ENCODE data around the gene ARMC9.

The ARMC9 gene

DNA sequence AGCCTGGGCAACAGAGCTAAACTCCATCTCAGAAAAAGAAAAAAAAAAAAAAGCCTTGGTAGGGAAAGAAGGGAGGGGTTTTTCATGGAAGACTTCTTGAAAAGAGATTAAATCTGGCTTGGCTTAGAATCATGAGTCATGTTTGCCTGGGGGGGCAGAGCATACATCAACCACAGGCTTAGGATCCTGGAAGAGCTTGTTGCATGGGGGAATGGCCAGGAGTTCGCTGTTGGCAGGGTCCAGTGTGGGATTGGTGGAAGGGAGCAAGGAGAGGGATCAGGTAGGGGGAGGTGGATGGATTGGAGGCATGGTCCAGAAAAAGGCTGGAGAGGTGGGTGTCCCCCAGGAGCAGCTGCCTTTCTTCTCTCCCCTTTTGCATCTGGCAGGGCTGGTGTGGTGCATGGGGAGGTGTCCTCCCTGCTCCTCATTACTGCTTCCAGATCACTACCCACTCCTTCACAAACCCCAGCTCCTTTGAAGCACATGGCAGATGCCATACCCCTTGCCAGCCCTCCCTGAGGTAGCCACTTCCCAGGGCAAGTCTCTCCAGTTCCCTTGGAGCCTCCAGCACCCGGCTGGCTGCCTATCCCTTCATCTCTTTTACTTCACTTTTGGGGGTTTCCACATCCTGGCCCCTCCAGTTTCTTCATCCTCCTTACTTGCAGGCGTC lies 2.5 kb downstream of the ARMC9 start:
- H3K27ac ChIP-seq: no peak overlapping the region
- CTCF ChIA-PET: interaction anchor here (0.6 to 0.7 kb wide), 3 partner anchors 82 to 476 kb away, joined by 3 read pairs; no protein-coding TSS in a partner anchor
- TF ChIP-seq CTCF (conservative IDR thresholded peaks at IDR 0.05; ENCODE audit: low read depth): no peak
- POLR2A ChIA-PET (ENCODE audit: low non-redundant PET): interaction anchor here (0.7 kb wide), 1 partner anchor 264 kb away, joined by 4 read pairs; the partner anchor contains the start of gene NCL
- DNase-seq (ENCODE audit: low spot score): peak; percentile 31

DNA sequence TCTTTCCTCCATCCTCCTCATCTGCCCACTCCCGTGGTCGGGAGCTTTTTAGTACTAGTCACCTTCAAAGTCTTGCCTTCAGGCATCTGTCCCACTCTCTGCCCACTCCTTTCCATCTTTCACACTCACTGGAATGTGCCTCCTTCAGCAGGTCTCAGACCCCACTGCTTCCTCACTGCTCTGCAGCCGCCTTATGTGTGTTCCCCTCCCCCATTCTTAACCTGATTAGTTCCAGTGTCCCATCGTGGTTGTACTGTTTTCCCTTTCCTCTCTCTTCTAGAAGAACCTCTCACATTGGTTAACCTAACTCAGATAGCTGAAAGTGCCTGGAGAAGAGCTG lies 3.0 kb downstream of the ARMC9 start:
- ChIA-PET POLR2A (ENCODE audit: low non-redundant PET) (no interaction called here), CTCF (interaction anchor here (0.6 to 0.7 kb wide), 2 partner anchors 82 to 252 kb away, joined by 3 read pairs; no protein-coding TSS in a partner anchor)
- DNase-seq (ENCODE audit: low spot score): no peak
- H3K27ac ChIP-seq: no peak overlapping the region
- no peak for TF ChIP-seq CTCF (conservative IDR thresholded peaks at IDR 0.05; ENCODE audit: low read depth)

DNA sequence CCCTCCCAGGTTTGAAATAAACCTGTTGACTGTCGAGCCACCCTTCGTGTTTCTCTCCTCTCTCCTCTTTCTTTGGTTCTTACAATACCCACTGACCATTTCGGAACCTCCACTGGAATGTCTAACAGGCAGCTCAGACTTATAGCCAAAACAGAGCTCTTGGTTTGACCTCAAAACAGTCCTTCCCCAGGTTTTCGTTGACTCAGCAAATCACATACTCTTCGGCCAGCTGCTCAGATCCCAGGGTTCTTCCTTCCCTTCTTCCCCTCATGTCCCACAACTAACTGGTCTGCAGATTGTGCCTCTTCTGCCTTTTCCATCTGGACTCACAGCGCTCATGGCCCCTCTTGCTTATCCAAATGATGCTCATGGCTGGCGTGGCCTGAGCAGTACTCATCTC lies 4.7 kb downstream of the ARMC9 start:
- no peak for TF ChIP-seq CTCF (conservative IDR thresholded peaks at IDR 0.05; ENCODE audit: low read depth)
- no peak overlapping the region for H3K27ac ChIP-seq
- POLR2A ChIA-PET (ENCODE audit: low non-redundant PET): no interaction called here
- CTCF ChIA-PET: no interaction called here
- DNase-seq (ENCODE audit: low spot score): no peak

DNA sequence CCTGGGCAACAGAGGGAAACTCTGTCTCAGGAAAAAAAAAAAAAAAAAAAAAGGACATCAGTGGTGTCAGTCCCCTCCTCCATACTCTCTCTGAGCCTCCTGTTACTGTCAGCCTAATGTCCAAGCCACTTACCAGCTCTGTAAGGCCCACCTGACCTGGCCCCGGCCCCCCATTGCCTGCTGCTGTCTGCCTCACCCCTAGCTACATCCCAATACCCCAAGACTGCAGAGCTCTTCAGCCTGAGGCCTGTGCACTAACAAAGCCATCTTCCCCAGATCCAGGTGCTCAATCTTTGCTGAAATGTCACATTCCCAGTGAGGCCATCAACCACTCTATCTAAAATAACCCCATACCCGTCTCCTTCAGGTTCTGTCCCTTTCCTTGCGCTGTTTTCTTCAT lies 5.7 kb downstream of the ARMC9 start:
- TF ChIP-seq CTCF (conservative IDR thresholded peaks at IDR 0.05; ENCODE audit: low read depth): no peak
- ChIA-PET CTCF (interaction anchor here (0.6 to 0.8 kb wide), 2 partner anchors 204 to 444 kb away, joined by 3 to 7 read pairs; no protein-coding TSS in a partner anchor), POLR2A (ENCODE audit: low non-redundant PET) (no interaction called here)
- no peak for DNase-seq (ENCODE audit: low spot score)
- H3K27ac ChIP-seq: no peak overlapping the region

- no peak for TF ChIP-seq CTCF (conservative IDR thresholded peaks at IDR 0.05; ENCODE audit: low read depth)
- ChIA-PET POLR2A (ENCODE audit: low non-redundant PET) (no interaction called here), CTCF (no interaction called here)
- no peak overlapping the region for H3K27ac ChIP-seq
- DNase-seq (ENCODE audit: low spot score): no peak
These were observed 6.2 kb downstream of the ARMC9 start for GRCh38 chr2:231204581-231204980.

GRCh38 chr2:231207734-231208133 lies 9.3 kb downstream of the ARMC9 start:
- ChIA-PET POLR2A (ENCODE audit: low non-redundant PET) (interaction anchor here (0.7 kb wide), 1 partner anchor 1049 kb away, joined by 3 read pairs; no protein-coding TSS in a partner anchor), CTCF (no interaction called here)
- no peak for DNase-seq (ENCODE audit: low spot score)
- TF ChIP-seq CTCF (conservative IDR thresholded peaks at IDR 0.05; ENCODE audit: low read depth): no peak
- no peak overlapping the region for H3K27ac ChIP-seq

All from RWPE1 (cell line).